Stimulated activated naive B cell treated with anti-CD40 and anti-IgM and Interleukin-4, amounts not matched to agents 10 μg/mL and 1 μg/mL and 100 μg/mL, for 72 hours (primary cell): ENCODE data around the gene SEC14L3.

Source experiments
- ATAC-seq, 2 donors: fragments of 150-1000 bp; cut with Tn5 transposase; replicated peaks; 2 replicates each; pipeline ENCODE4 v1.10.0; 2021; ENCODE audit warnings: moderate library complexity in 1 of 2
- DNase-seq: peaks from one replicate; pipeline ENCODE4 v3.0.0; 2021
- H3K27ac Mint-ChIP-seq: one replicate; pipeline ENCODE4 v1.8.0; 2022; ENCODE audit warnings: mild to moderate bottlenecking, mixed read lengths
- H3K27me3 Mint-ChIP-seq, 2 donors: one replicate each; pipeline ENCODE4 v1.8.0; 2022; ENCODE audit warnings: mixed read lengths in 2 of 2
- H3K36me3 Mint-ChIP-seq, 2 donors: one replicate each; pipeline ENCODE4 v1.8.0; 2022; ENCODE audit warnings: mixed read lengths in 2 of 2, mild to moderate bottlenecking in 1 of 2
- H3K4me1 Mint-ChIP-seq, 2 donors: one replicate each; pipeline ENCODE4 v1.8.0; 2022; ENCODE audit warnings: mixed read lengths in 2 of 2, mild to moderate bottlenecking in 1 of 2
- H3K4me3 Mint-ChIP-seq, 2 donors: one replicate each; pipeline ENCODE4 v1.8.0; 2022; ENCODE audit warnings: mild to moderate bottlenecking in 2 of 2, mixed read lengths in 2 of 2, moderate library complexity in 1 of 2
- H3K9me3 Mint-ChIP-seq, 2 donors: one replicate each; pipeline ENCODE4 v1.8.0; 2022; ENCODE audit warnings: mixed read lengths in 2 of 2, mild to moderate bottlenecking in 1 of 2

The SEC14L3 gene

DNA sequence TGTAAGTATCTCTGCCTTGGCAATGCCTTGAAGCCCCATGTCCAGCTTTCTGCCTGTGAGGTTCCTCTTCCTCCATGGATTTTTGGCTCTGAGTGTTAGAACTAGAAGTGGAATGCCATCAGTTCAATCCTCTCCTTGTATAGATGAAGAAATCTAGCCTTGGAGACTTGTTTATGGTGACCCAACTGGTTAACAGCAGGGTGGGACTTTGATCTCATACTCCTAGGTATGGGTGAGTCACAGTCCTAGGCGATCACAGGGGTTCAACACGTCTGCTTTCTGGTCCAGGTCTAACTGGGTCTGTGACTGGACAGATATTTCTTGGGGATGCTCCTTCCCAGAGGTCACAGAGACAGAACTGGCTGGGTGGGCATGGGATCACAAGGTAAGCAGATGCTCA, 55.4 kb downstream of the SEC14L3 start:
- Mint-ChIP-seq H3K4me1 (peaks cover 6 to 9% of the 10 kb centered on the region in 2 donors), H3K27ac (no peak overlapping the region)

DNA sequence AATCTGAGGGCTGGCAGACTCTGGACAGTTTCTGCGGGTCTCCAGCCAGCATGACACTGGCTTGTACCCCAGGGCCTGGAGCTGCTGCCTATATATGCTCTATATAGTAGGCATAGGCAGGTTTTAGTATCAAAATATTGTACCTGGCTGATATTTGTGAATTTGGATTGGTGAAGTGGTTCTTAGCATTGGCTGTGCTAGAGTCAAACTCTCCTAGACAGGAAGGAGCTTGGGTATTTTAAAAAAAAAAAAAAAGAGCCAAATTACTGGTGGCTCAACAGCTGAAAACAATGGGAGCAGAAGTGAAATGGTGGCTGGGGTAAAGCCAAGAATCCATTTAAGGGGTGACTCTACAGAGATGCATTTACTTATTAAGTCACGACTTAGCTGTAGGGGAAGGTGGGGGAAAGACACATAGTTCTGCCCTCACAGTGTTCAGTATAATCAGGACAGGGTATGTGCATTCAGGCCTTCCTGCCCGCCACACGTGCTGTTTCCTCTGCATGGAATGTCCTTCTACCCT, 57.2 kb downstream of the SEC14L3 start:
- H3K36me3 Mint-ChIP-seq: peaks cover 22 to 34% of the 10 kb centered on the region in 2 donors
- H3K9me3 Mint-ChIP-seq: no peaks in the 10 kb centered on the region
- ATAC-seq (no peak), DNase-seq (no peak)
- H3K4me1 Mint-ChIP-seq: no peaks in the 10 kb centered on the region
- H3K27ac Mint-ChIP-seq: no peak overlapping the region
- no peaks in the 10 kb centered on the region for H3K27me3 Mint-ChIP-seq
- H3K4me3 Mint-ChIP-seq: no peak overlapping the region

More for the DNA sequence above, 55.4 kb downstream of the SEC14L3 start:
- no peak for ATAC-seq
- DNase-seq: no peak
- Mint-ChIP-seq H3K27me3 (no peaks in the 10 kb centered on the region), H3K4me3 (no peak overlapping the region), H3K36me3 (peaks cover 29 to 39% of the 10 kb centered on the region in 2 donors), H3K9me3 (no peaks in the 10 kb centered on the region)

GRCh38 chr22:30413745-30414524, 57.9 kb downstream of the SEC14L3 start:
- no peak overlapping the region for H3K27ac Mint-ChIP-seq
- no peaks in the 10 kb centered on the region for H3K27me3 Mint-ChIP-seq
- DNase-seq (no peak), ATAC-seq (no peak)
- H3K36me3 Mint-ChIP-seq: peaks cover 17 to 38% of the 10 kb centered on the region in 2 donors
- no peak overlapping the region for H3K4me3 Mint-ChIP-seq
- no peaks in the 10 kb centered on the region for H3K9me3 Mint-ChIP-seq
- H3K4me1 Mint-ChIP-seq: no peaks in the 10 kb centered on the region

DNA sequence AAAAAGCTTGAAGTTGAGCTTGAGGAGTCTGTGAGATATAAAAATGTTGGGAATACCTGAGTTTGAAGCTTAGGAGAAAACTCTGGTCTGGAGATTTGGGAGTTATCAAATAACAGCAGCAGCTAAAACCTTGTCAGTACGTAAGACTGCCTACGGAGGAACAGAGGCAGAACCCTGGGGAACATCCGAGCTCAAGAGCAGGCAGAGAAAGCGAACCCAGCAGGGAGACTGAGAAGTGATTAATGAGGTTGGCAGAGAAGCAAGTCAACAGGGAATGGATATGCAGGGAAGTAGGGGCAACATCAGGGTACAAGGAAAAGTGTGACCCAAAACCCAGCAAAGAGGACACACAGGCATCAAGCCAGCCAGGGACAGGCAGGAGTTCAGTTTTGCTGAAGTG, 58.8 kb downstream of the SEC14L3 start:
- H3K27ac Mint-ChIP-seq: no peak overlapping the region
- H3K4me3 Mint-ChIP-seq: no peak overlapping the region
- no peak for DNase-seq
- H3K9me3 Mint-ChIP-seq: no peaks in the 10 kb centered on the region
- ATAC-seq: no peak
- H3K36me3 Mint-ChIP-seq: peaks cover 16 to 35% of the 10 kb centered on the region in 2 donors
- H3K27me3 Mint-ChIP-seq: no peaks in the 10 kb centered on the region
- H3K4me1 Mint-ChIP-seq: no peaks in the 10 kb centered on the region

DNA sequence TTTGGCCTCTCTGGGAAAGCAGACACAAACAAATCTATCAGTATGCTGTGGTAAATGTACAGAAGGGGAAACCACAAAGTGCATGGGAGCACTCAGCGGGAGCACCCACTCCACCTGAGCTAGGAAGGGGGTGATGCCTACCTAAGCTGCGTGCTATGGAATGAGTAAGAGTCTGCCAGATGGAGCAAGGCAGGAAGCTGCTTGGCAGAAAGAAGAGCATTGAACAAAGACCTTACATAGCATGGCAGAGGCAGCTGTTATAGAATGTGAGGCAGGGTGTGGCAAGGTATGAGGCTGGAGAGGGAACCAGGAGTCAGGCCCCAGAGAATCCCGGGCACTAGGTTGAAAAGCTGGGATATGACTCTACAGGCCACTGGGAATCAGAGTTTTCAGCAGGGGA, 60.0 kb downstream of the SEC14L3 start:
- H3K4me1 Mint-ChIP-seq: no peaks in the 10 kb centered on the region
- DNase-seq (no peak), ATAC-seq (no peak)
- no peak overlapping the region for H3K27ac Mint-ChIP-seq
- H3K9me3 Mint-ChIP-seq: no peaks in the 10 kb centered on the region
- no peaks in the 10 kb centered on the region for H3K27me3 Mint-ChIP-seq
- H3K4me3 Mint-ChIP-seq: no peak overlapping the region
- peaks cover 16 to 35% of the 10 kb centered on the region in 2 donors for H3K36me3 Mint-ChIP-seq
